ENCODE results near the gene MRPL10. TPM values are rescaled to one million over a fixed set of nuclear protein-coding genes. Genes with fewer than 3 reads are reported as not detected.

The MRPL10 gene
- total RNA-seq, 1 experiment from 2014 or later, result 67.2 TPM

GRCh38 chr17:47847341-47848197 is 16.2 kb upstream of the MRPL10 start:
- H3K4me1 Mint-ChIP-seq, result peaks cover 39 to 60% of the 10 kb centered on the region in 2 experiments
- Histone ChIP-seq H3K56ac (ENCODE audit: insufficient read length, low read depth, low read length) (no peak overlapping the region), H3K79me2 (ENCODE audit: insufficient read depth, low read length) (no peaks in the 10 kb centered on the region), H4K91ac (ENCODE audit: insufficient read length, low read depth, low read length) (no peak overlapping the region), H4K5ac (ENCODE audit: insufficient read length, low read depth, low read length) (no peak overlapping the region), H2AK5ac (ENCODE audit: insufficient read length, low read length) (no peak overlapping the region), H3K9ac (ENCODE audit: extremely low read depth, insufficient read length, low read length) (no peak overlapping the region), H3K4ac (ENCODE audit: low read depth, low read length) (no peak overlapping the region), H3K79me1 (ENCODE audit: insufficient read depth, low read depth, low read length, poor library complexity, severe bottlenecking) (no peaks in the 10 kb centered on the region), H4K20me1 (ENCODE audit: control insufficient read depth, insufficient read depth, insufficient read length) (no peaks in the 10 kb centered on the region), H3T11ph (ENCODE audit: low read length) (no peak overlapping the region), H3K27ac (ENCODE audit: insufficient read length, low read depth, low read length) (no peak overlapping the region), H3K14ac (ENCODE audit: insufficient read depth, low read length) (no peak overlapping the region), H3K18ac (ENCODE audit: insufficient read length, low read depth, low read length) (no peak overlapping the region), H3K23me2 (ENCODE audit: insufficient read length, low read depth, low read length, poor library complexity, severe bottlenecking) (peaks cover 27% of the 10 kb centered on the region), H3K27me3 (ENCODE audit: insufficient read depth, low read length) (peaks cover 49% of the 10 kb centered on the region), H3K4me2 (ENCODE audit: insufficient read depth, insufficient read length, low read length) (peak overlapping the region; percentile 55), H2BK20ac (ENCODE audit: low read depth, low read length, poor library complexity, severe bottlenecking) (no peak overlapping the region), H2BK120ac (ENCODE audit: low read depth, low read length, poor library complexity, severe bottlenecking) (no peak overlapping the region), H4K8ac (replicated peaks; ENCODE audit: insufficient read length, low read depth, low read length) (no peak overlapping the region), H2BK12ac (ENCODE audit: insufficient read length, low read depth, low read length) (no peak overlapping the region), H3K23ac (ENCODE audit: insufficient read length, low read depth, low read length) (no peak overlapping the region), H3K4me1 (ENCODE audit: insufficient read depth, low read length) (peaks cover 6% of the 10 kb centered on the region), H2BK15ac (ENCODE audit: low read depth, low read length) (no peak overlapping the region), H3K9me3 (ENCODE audit: control insufficient read depth, low read depth, low read length) (no peaks in the 10 kb centered on the region), H2AFZ (ENCODE audit: low read length) (no peak overlapping the region), H2BK5ac (ENCODE audit: insufficient read length, low read length) (no peak overlapping the region)
- no peak overlapping the region for H3K27ac Mint-ChIP-seq
- H3K27me3 Mint-ChIP-seq (ENCODE audit: low read depth), result peaks cover 85% of the 10 kb centered on the region
- TF ChIP-seq CTCF (conservative IDR thresholded peaks at IDR 0.05), result peak; percentile 73
- peak; percentile 93 for DNase-seq
- H3K4me3 Mint-ChIP-seq, result peak overlapping the region; percentile 55 to 78
- no CpG with 5 or more reads among the region's 71 CpGs for WGBS (ENCODE audit: extremely low coverage, insufficient read length, low lambda C conversion rate)
- peaks cover 0 to 2% (median 0%) of the 10 kb centered on the region in 3 experiments; a peak in 1 of 7 replicates for H3K36me3 Mint-ChIP-seq (ENCODE audit: insufficient read depth in 1 of 3, low read depth in 3 of 3)
- H3K9me3 Mint-ChIP-seq, result no peaks in the 10 kb centered on the region; a peak in 2 of 5 replicates

All from H9 (cell line).